ENCODE data around the gene PLA2G2C. TPM values are rescaled to one million over a fixed set of nuclear protein-coding genes. Genes with fewer than 3 reads are reported as not detected.

Gene PLA2G2C
- total and polyA plus RNA-seq, 4 donors = not detected

- 90% methylated on average over 9 of the region's 9 CpGs for WGBS
- TF ChIP-seq SP1 (IDR thresholded peaks at IDR 0.05) (no peak), FOXA1 (IDR thresholded peaks at IDR 0.05) (no peak), NR2F2 (IDR thresholded peaks at IDR 0.05) (no peak), REST (IDR thresholded peaks at IDR 0.05) (no peak), ATF3 (IDR thresholded peaks at IDR 0.05) (no peak), MAX (IDR thresholded peaks at IDR 0.05) (no peak), HNF4G (IDR thresholded peaks at IDR 0.05) (no peak), YY1 (IDR thresholded peaks at IDR 0.05) (no peak), GABPA (IDR thresholded peaks at IDR 0.05 in 1 of 2, conservative IDR thresholded peaks at IDR 0.05 in 1 of 2) (no peak), FOXA2 (IDR thresholded peaks at IDR 0.05) (no peak), TAF1 (conservative IDR thresholded peaks at IDR 0.05) (no peak), RXRA (IDR thresholded peaks at IDR 0.05) (no peak), ZBTB33 (IDR thresholded peaks at IDR 0.05) (no peak), EGR1 (IDR thresholded peaks at IDR 0.05; ENCODE audit: low read depth in 2 of 2) (no peak), JUND (IDR thresholded peaks at IDR 0.05) (no peak)
- Histone ChIP-seq H3K4me3 (ENCODE audit: low read depth in 1 of 3, low read length in 3 of 3) (no peak overlapping the region), H3K4me1 (ENCODE audit: control insufficient read depth in 4 of 4, insufficient read depth in 4 of 4, low read length in 3 of 4) (no peaks in the 10 kb centered on the region), H3K27me3 (ENCODE audit: control insufficient read depth in 4 of 4, insufficient read depth in 4 of 4, low read length in 3 of 4) (no peaks in the 10 kb centered on the region), H3K36me3 (ENCODE audit: control insufficient read depth in 4 of 4, insufficient read depth in 3 of 4, low read depth in 1 of 4, low read length in 3 of 4) (no peaks in the 10 kb centered on the region), H3K27ac (ENCODE audit: low read depth in 1 of 2, low read length in 2 of 2) (no peak overlapping the region), H3K9ac (ENCODE audit: low read depth in 1 of 2, low read length in 2 of 2) (no peak overlapping the region), H3K9me3 (ENCODE audit: control insufficient read depth in 4 of 4, low read length in 3 of 4) (no peaks in the 10 kb centered on the region)
- no peak for DNase-seq (ENCODE audit: low spot score)
Observed at GRCh38 chr1:20141001-20141400, 45.3 kb downstream of the PLA2G2C start.

GRCh38 chr1:20139776-20140612 lies 46.3 kb downstream of the PLA2G2C start:
- 90% methylated on average over 13 of the region's 13 CpGs for WGBS
- Histone ChIP-seq H3K9ac (ENCODE audit: low read depth in 1 of 2, low read length in 2 of 2) (no peak overlapping the region), H3K27me3 (ENCODE audit: control insufficient read depth in 4 of 4, insufficient read depth in 4 of 4, low read length in 3 of 4) (no peaks in the 10 kb centered on the region), H3K27ac (ENCODE audit: low read depth in 1 of 2, low read length in 2 of 2) (no peak overlapping the region), H3K4me3 (ENCODE audit: low read depth in 1 of 3, low read length in 3 of 3) (no peak overlapping the region), H3K9me3 (ENCODE audit: control insufficient read depth in 4 of 4, low read length in 3 of 4) (no peaks in the 10 kb centered on the region), H3K4me1 (ENCODE audit: control insufficient read depth in 4 of 4, insufficient read depth in 4 of 4, low read length in 3 of 4) (no peaks in the 10 kb centered on the region), H3K36me3 (ENCODE audit: control insufficient read depth in 4 of 4, insufficient read depth in 3 of 4, low read depth in 1 of 4, low read length in 3 of 4) (no peaks in the 10 kb centered on the region)
- DNase-seq (ENCODE audit: low spot score) = no peak
- TF ChIP-seq MAX (IDR thresholded peaks at IDR 0.05) (no peak), NR2F2 (IDR thresholded peaks at IDR 0.05) (no peak), REST (IDR thresholded peaks at IDR 0.05) (no peak), ATF3 (IDR thresholded peaks at IDR 0.05) (no peak), SP1 (IDR thresholded peaks at IDR 0.05) (no peak), TAF1 (conservative IDR thresholded peaks at IDR 0.05) (no peak), CTCF (IDR thresholded peaks at IDR 0.05; ENCODE audit: low read depth, low read length, missing input control) (no peak), RXRA (IDR thresholded peaks at IDR 0.05) (no peak), JUND (IDR thresholded peaks at IDR 0.05) (no peak), HNF4G (IDR thresholded peaks at IDR 0.05) (no peak), EGR1 (IDR thresholded peaks at IDR 0.05; ENCODE audit: low read depth in 2 of 2) (no peak), HNF4A (conservative IDR thresholded peaks at IDR 0.05) (no peak), FOXA1 (IDR thresholded peaks at IDR 0.05) (no peak), YY1 (IDR thresholded peaks at IDR 0.05) (no peak), GABPA (IDR thresholded peaks at IDR 0.05 in 1 of 2, conservative IDR thresholded peaks at IDR 0.05 in 1 of 2) (no peak)
